OCI-LY1 (cell line): ENCODE results near the gene FGGY.

ENCODE experiments used
- CTCF ChIP-seq: fragments of 200-600 bp; sonication (generic), shearing (Covaris generic); IDR thresholded peaks from 2 replicates; pipeline ENCODE4 v1.5.1; 2017; ENCODE audit warnings: mild to moderate bottlenecking, antibody characterized with exemption, low read length, moderate library complexity, mixed read lengths
- EZH2 ChIP-seq: fragments of 200-600 bp; sonication (generic), shearing (Covaris generic); IDR thresholded peaks from 2 replicates; pipeline ENCODE4 v1.8.0; 2017; ENCODE audit warnings: borderline replicate concordance, mixed run types, mild to moderate bottlenecking, antibody characterized with exemption, low read length, moderate library complexity, mixed read lengths

DNA sequence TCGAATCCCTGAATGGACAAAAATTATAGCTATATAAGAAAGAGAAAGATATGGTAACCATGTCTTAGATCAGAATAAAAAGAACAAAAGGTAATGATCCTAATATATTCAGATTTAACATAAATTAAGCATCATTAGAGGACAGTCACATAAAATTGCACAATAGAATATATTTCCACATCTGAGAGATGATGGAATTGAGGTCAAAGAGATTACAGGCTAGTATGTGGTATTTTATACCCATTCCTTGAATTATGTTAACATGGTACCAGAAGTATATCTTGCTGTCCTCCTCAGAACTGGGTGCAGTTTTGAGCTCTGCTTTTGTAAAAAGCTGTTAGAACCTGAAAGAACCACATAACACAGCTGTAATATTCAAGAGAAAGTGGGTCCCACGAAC is 272.3 kb downstream of the FGGY start:
- TF ChIP-seq EZH2 (no peak), CTCF (no peak)
